Naive thymus-derived CD4-positive, alpha-beta T cell (primary cell): Measurements from ENCODE around the gene ETV7. TPM values are rescaled to one million over a fixed set of nuclear protein-coding genes. Genes with fewer than 3 reads are reported as not detected.
A peak's percentile ranks its signal among the peaks of the same experiment; 100 is the strongest.

Experiments used
- ATAC-seq: fragments of 150-1000 bp; cut with Tn5 transposase; 2 replicates; pipeline ENCODE4 v1.10.0; 2021; ENCODE audit warnings: mild to moderate bottlenecking, moderate library complexity
- CTCF ChIA-PET: fragments of 350-600 bp; sonication (Branson Sonifier 250); formaldehyde crosslinking; loops from one replicate; lab custom pipeline; 2021; ENCODE audit warnings: antibody characterized with exemption; lab: Charles Lee
- POLR2A ChIA-PET: fragments of 350-600 bp; sonication (Branson Sonifier 250); formaldehyde crosslinking; loops from one replicate; lab custom pipeline; 2021; ENCODE audit warnings: antibody characterized with exemption, inconsistent platforms; lab: Charles Lee
- DNase-seq, 9 donors: peaks; one replicate each; pipeline versions ENCODE4 v3.0.0 to v3.0.0-alpha.2; 2020 to 2022; ENCODE audit warnings: mixed read lengths in 1 of 9
- H3K27ac ChIP-seq: one replicate; pipeline ENCODE4 v1.7.0; 2013; ENCODE audit warnings: mild to moderate bottlenecking, low read depth, low read length, moderate library complexity
- H3K27me3 ChIP-seq, 2 donors: one replicate each; pipeline ENCODE4 v1.7.0; 2013; ENCODE audit warnings: low read length in 2 of 2, mild to moderate bottlenecking in 2 of 2, moderate library complexity in 2 of 2; ENCODE audit not compliant: control insufficient read depth in 2 of 2, insufficient read depth in 2 of 2
- H3K36me3 ChIP-seq, 3 experiments: 1 replicate in 2 of 3; 2 replicates in 1 of 3; pipeline ENCODE4 v1.7.0; 2013; ENCODE audit warnings: low read length in 3 of 3, mild to moderate bottlenecking in 3 of 3, moderate library complexity in 1 of 3; ENCODE audit not compliant: insufficient read depth in 3 of 3, control insufficient read depth in 2 of 3
- H3K4me1 ChIP-seq, 2 donors: one replicate each; pipeline ENCODE4 v1.7.0; 2013; ENCODE audit warnings: low read length in 2 of 2, mild to moderate bottlenecking in 2 of 2, moderate library complexity in 1 of 2; ENCODE audit not compliant: control insufficient read depth in 2 of 2, insufficient read depth in 2 of 2
- H3K4me3 ChIP-seq: 2 replicates; pipeline ENCODE4 v1.7.0; 2013; ENCODE audit warnings: mild to moderate bottlenecking, low read length
- H3K9me3 ChIP-seq, 3 experiments: 1 replicate in 2 of 3; 2 replicates in 1 of 3; pipeline ENCODE4 v1.7.0; 2013; ENCODE audit warnings: low read length in 3 of 3; ENCODE audit not compliant: control insufficient read depth in 2 of 3
- H3K27ac Mint-ChIP-seq, 9 donors: one replicate each; pipeline ENCODE4 v1.8.0; 2020 to 2022; ENCODE audit warnings: mixed read lengths in 9 of 9, mild to moderate bottlenecking in 8 of 9, moderate library complexity in 5 of 9, inconsistent platforms in 2 of 9
- H3K27me3 Mint-ChIP-seq, 5 donors: one replicate each; pipeline ENCODE4 v1.8.0; 2021 to 2022; ENCODE audit warnings: mixed read lengths in 5 of 5, mild to moderate bottlenecking in 1 of 5
- H3K36me3 Mint-ChIP-seq, 5 donors: one replicate each; pipeline ENCODE4 v1.8.0; 2020 to 2022; ENCODE audit warnings: mixed read lengths in 5 of 5, mild to moderate bottlenecking in 3 of 5, inconsistent platforms in 1 of 5
- H3K4me1 Mint-ChIP-seq, 7 donors: one replicate each; pipeline ENCODE4 v1.8.0; 2020 to 2022; ENCODE audit warnings: mixed read lengths in 7 of 7, mild to moderate bottlenecking in 3 of 7, inconsistent platforms in 1 of 7
- H3K4me3 Mint-ChIP-seq, 10 donors: one replicate each; pipeline ENCODE4 v1.8.0; 2020 to 2022; ENCODE audit warnings: mild to moderate bottlenecking in 10 of 10, mixed read lengths in 10 of 10, moderate library complexity in 6 of 10, inconsistent platforms in 2 of 10
- H3K9me3 Mint-ChIP-seq, 11 donors: one replicate each; pipeline ENCODE4 v1.8.0; 2020 to 2022; ENCODE audit warnings: mixed read lengths in 11 of 11, mild to moderate bottlenecking in 4 of 11, inconsistent platforms in 1 of 11, moderate library complexity in 1 of 11
- intact Hi-C, 2 donors: fragments of 100-400 bp; cut with micrococcal nuclease; formaldehyde crosslinking; loops; one replicate each; pipeline ENCODE4 v1.15.1; 2023
- polyA plus RNA-seq, 2 donors: library from polyadenylated mRNA; unstranded; fragments of 300-500 nt; fragmentation: Illumina TruSeq; gene quantifications; one replicate each; pipeline ENCODE4 v1.2.3, GENCODE V29; 2021
- total RNA-seq, 6 experiments: library from RNA in 5 of 6; stranded (reverse) in 5 of 6; gene quantifications; 1 replicate in 5 of 6; 2 replicates in 1 of 6; pipeline ENCODE4 v1.2.3 and lab custom pipeline; 2021 to 2026

The ETV7 gene
- total and polyA plus RNA-seq, 7 experiments from 2014 or later = 0.32 to 12.5 (median 0.79) TPM; not detected in 2

DNA sequence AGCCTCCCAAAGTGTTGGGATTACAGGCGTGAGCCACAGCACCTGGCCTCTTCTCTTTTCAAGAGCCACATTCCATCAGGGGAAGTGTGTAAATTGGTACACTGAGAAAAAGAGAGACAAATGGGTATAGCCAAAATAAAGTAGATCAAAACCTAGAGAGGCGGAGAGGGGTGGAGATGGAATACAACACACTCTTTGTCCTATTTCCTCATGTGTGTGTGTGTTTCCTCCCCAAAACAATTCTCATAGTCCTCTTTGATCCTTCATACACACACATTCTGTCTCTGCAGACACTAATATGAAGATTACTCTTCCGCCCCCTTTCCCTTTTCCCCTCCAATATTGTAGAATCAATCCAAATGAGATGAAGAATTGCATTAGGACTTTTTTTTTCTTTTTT, 39.2 kb upstream of the ETV7 start:
- no peak overlapping the region for H3K4me3 ChIP-seq
- H3K27me3 Mint-ChIP-seq = no peaks in the 10 kb centered on the region
- ATAC-seq = no peak
- no peak overlapping the region for H3K4me3 Mint-ChIP-seq
- no peak for DNase-seq
- no peaks in the 10 kb centered on the region for H3K9me3 Mint-ChIP-seq
- no peak overlapping the region for H3K27ac ChIP-seq
- no peaks in the 10 kb centered on the region for H3K9me3 ChIP-seq
- ChIA-PET POLR2A (no interaction called here), CTCF (no interaction called here)
- H3K27ac Mint-ChIP-seq = peak overlapping the region in 1 of 9 donors; percentile 46
- H3K36me3 ChIP-seq = no peaks in the 10 kb centered on the region
- H3K36me3 Mint-ChIP-seq = no peaks in the 10 kb centered on the region
- peaks cover 0 to 10% of the 10 kb centered on the region in 2 donors for H3K4me1 ChIP-seq
- intact Hi-C loops = no loop called here
- H3K27me3 ChIP-seq = no peaks in the 10 kb centered on the region
- H3K4me1 Mint-ChIP-seq = peaks cover 10 to 21% (median 18%) of the 10 kb centered on the region in 7 donors

GRCh38 chr6:36423101-36423824, 35.8 kb upstream of the ETV7 start:
- H3K4me1 ChIP-seq = peaks cover 0 to 10% of the 10 kb centered on the region in 2 donors
- H3K27me3 ChIP-seq = no peaks in the 10 kb centered on the region
- H3K27ac ChIP-seq = peak overlapping the region; percentile 75
- H3K4me1 Mint-ChIP-seq = peaks cover 10 to 21% (median 18%) of the 10 kb centered on the region in 7 donors
- H3K9me3 ChIP-seq = no peaks in the 10 kb centered on the region
- H3K36me3 ChIP-seq = no peaks in the 10 kb centered on the region
- no peaks in the 10 kb centered on the region for H3K36me3 Mint-ChIP-seq
- peak overlapping the region; percentile 84 to 97 (median 93) for H3K27ac Mint-ChIP-seq
- DNase-seq = peak; percentile 94 to 98 (median 97)
- H3K9me3 Mint-ChIP-seq = no peaks in the 10 kb centered on the region
- peak overlapping the region; percentile 70 for H3K4me3 ChIP-seq
- intact Hi-C loops = loop anchor here (1.0 to 5.0 kb wide), 12 partner anchors 19 to 1274 kb away; partner anchors contain the start of genes SRSF3 (in 2 of the 2), STK38 (in 2 of the 2), CDKN1A (in 1 of the 2) and KCTD20 (in 1 of the 2)
- peak overlapping the region; percentile 85 to 96 (median 94) for H3K4me3 Mint-ChIP-seq
- ATAC-seq = peak; percentile 99
- ChIA-PET POLR2A (interaction anchor here (0.7 to 1.9 kb wide), 19 partner anchors 20 to 258 kb away, joined by 3 to 9 read pairs (median 4); partner anchors contain the start of genes CDKN1A, KCTD20, PXT1 and SRSF3), CTCF (interaction anchor here (0.6 to 1.8 kb wide), 15 partner anchors 17 to 259 kb away, joined by 3 to 10 read pairs (median 3); partner anchors contain the start of gene CDKN1A)
- no peaks in the 10 kb centered on the region for H3K27me3 Mint-ChIP-seq

DNA sequence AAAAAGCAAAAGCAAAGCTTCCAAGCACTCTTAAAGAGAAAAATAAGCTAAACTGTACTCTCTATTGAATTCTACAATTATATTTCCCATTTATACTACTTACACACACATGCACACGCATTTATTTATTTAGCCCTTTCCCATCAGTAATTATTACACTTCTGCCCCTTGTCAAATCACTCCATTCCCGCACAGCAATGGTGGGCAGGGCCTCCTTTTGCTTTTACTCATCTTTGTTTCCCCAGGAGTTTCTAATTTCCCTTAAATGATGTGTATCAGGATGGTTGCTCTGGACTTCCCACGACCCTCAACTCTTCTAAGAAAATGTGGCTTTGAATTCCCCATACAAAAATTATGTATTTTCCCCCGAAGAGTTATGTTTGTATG, 35.2 kb upstream of the ETV7 start:
- Mint-ChIP-seq H3K27ac (peak overlapping the region; percentile 84 to 97 (median 93)), H3K36me3 (no peaks in the 10 kb centered on the region), H3K4me1 (peaks cover 10 to 21% (median 18%) of the 10 kb centered on the region in 7 donors), H3K4me3 (peak overlapping the region; percentile 85 to 96 (median 94)), H3K9me3 (no peaks in the 10 kb centered on the region), H3K27me3 (no peaks in the 10 kb centered on the region)
- Histone ChIP-seq H3K27ac (peak overlapping the region; percentile 75), H3K27me3 (no peaks in the 10 kb centered on the region), H3K36me3 (no peaks in the 10 kb centered on the region), H3K4me3 (peak overlapping the region; percentile 70), H3K4me1 (peaks cover 0 to 10% of the 10 kb centered on the region in 2 donors), H3K9me3 (no peaks in the 10 kb centered on the region)
- DNase-seq (no peak), ATAC-seq (no peak)
- intact Hi-C loops = loop anchor here (1.0 to 5.0 kb wide), 12 partner anchors 20 to 1275 kb away; partner anchors contain the start of genes SRSF3 (in 2 of the 2), STK38 (in 2 of the 2), CDKN1A (in 1 of the 2) and KCTD20 (in 1 of the 2)
- ChIA-PET POLR2A (interaction anchor here (0.7 to 1.9 kb wide), 16 partner anchors 20 to 256 kb away, joined by 3 to 9 read pairs (median 4); partner anchors contain the start of genes CDKN1A, KCTD20, PXT1 and SRSF3), CTCF (interaction anchor here (0.9 to 1.8 kb wide), 10 partner anchors 17 to 256 kb away, joined by 3 to 10 read pairs (median 4); partner anchors contain the start of gene CDKN1A)

DNA sequence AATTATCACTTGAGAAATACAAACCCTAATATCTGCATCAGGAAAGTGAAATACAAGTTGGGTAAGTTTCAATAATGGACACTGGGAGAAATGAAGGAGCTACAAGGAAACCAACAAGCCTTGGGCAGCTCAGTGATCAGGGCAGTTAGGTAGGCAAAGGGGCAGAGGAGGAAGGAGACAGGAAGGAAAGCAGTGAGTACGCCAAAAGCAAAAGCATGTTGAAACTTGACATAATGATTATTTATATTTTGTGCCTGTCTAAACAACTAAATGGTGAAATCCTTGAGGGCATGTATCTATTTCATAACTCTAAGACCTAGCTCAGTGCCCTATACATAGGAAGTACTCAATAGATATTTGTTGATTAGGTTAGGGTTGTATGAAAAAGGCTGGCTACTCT, 31.8 kb upstream of the ETV7 start:
- Mint-ChIP-seq H3K27ac (no peak overlapping the region), H3K4me3 (peak overlapping the region in 1 of 10 donors; percentile 13), H3K4me1 (peaks cover 10 to 21% (median 18%) of the 10 kb centered on the region in 7 donors), H3K27me3 (peaks cover 0 to 6% (median 0%) of the 10 kb centered on the region in 5 donors), H3K9me3 (no peaks in the 10 kb centered on the region), H3K36me3 (no peaks in the 10 kb centered on the region)
- no peak for DNase-seq
- CTCF ChIA-PET = interaction anchor here (0.9 kb wide), 1 partner anchor 160 kb away, joined by 4 read pairs; no protein-coding TSS in a partner anchor
- Histone ChIP-seq H3K4me1 (peaks cover 0 to 10% of the 10 kb centered on the region in 2 donors), H3K9me3 (no peaks in the 10 kb centered on the region), H3K27ac (no peak overlapping the region), H3K27me3 (no peaks in the 10 kb centered on the region), H3K4me3 (no peak overlapping the region), H3K36me3 (no peaks in the 10 kb centered on the region)
- POLR2A ChIA-PET = interaction anchor here (1.1 to 1.6 kb wide), 3 partner anchors 160 to 179 kb away, joined by 3 to 4 read pairs (median 3); no protein-coding TSS in a partner anchor
- no peak for ATAC-seq
- intact Hi-C loops = no loop called here

DNA sequence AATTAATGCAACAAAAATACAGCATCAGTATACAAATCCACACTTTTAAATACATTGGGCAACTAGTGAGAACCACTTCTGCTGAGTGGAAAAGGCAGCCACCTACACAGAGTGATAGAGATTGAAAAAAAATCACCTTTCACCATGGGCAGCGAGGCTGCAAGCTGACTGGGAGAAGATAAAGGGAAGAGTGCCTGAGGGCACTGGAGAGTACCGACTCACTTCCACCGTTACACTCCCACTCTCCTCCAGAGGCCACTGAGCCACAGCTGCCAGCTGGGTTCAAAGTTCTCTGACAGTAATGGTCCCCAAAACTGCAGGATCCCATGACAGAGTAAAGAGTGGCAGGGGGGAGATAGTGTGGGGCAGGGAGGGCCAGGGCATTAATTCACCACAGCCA, 31.1 kb upstream of the ETV7 start:
- Histone ChIP-seq H3K27ac (no peak overlapping the region), H3K9me3 (no peaks in the 10 kb centered on the region), H3K4me3 (no peak overlapping the region), H3K27me3 (no peaks in the 10 kb centered on the region), H3K36me3 (no peaks in the 10 kb centered on the region), H3K4me1 (peaks cover 0 to 6% of the 10 kb centered on the region in 2 donors)
- Mint-ChIP-seq H3K36me3 (no peaks in the 10 kb centered on the region), H3K4me3 (no peak overlapping the region), H3K27ac (no peak overlapping the region), H3K9me3 (peaks cover 0 to 2% (median 0%) of the 10 kb centered on the region in 11 donors), H3K4me1 (peaks cover 6 to 15% (median 12%) of the 10 kb centered on the region in 7 donors), H3K27me3 (peaks cover 0 to 9% (median 0%) of the 10 kb centered on the region in 5 donors)
- ATAC-seq (no peak), DNase-seq (no peak)
- ChIA-PET POLR2A (interaction anchor here (0.7 to 1.6 kb wide), 4 partner anchors 135 to 180 kb away, joined by 3 to 4 read pairs (median 4); no protein-coding TSS in a partner anchor), CTCF (interaction anchor here (1.0 kb wide), 1 partner anchor 260 kb away, joined by 3 read pairs; the partner anchor contains the start of gene CDKN1A)
- intact Hi-C loops = no loop called here

GRCh38 chr6:36414481-36414880, 27.0 kb upstream of the ETV7 start:
- H3K4me3 ChIP-seq = no peak overlapping the region
- CTCF ChIA-PET = interaction anchor here (0.6 kb wide), 1 partner anchor 139 kb away, joined by 3 read pairs; no protein-coding TSS in a partner anchor
- no peaks in the 10 kb centered on the region for H3K4me1 Mint-ChIP-seq
- POLR2A ChIA-PET = no interaction called here
- H3K36me3 ChIP-seq = no peaks in the 10 kb centered on the region
- DNase-seq (no peak), ATAC-seq (no peak)
- no peak overlapping the region for H3K27ac ChIP-seq
- H3K9me3 ChIP-seq = no peaks in the 10 kb centered on the region
- no peak overlapping the region for H3K27ac Mint-ChIP-seq
- H3K27me3 Mint-ChIP-seq = peaks cover 0 to 23% (median 0%) of the 10 kb centered on the region in 5 donors
- H3K9me3 Mint-ChIP-seq = peaks cover 0 to 13% (median 5%) of the 10 kb centered on the region in 11 donors
- H3K4me3 Mint-ChIP-seq = no peak overlapping the region
- peaks cover 0 to 5% (median 4%) of the 10 kb centered on the region in 5 donors for H3K36me3 Mint-ChIP-seq
- no peaks in the 10 kb centered on the region for H3K27me3 ChIP-seq
- no peaks in the 10 kb centered on the region for H3K4me1 ChIP-seq
- intact Hi-C loops = no loop called here
